ENCODE measurements around the gene HNRNPA2B1.

HNRNPA2B1 gene

GRCh38 chr7:26147030-26147429 lies 53.5 kb downstream of the HNRNPA2B1 start:
- H3K4me3 ChIP-seq (replicated peaks; ENCODE audit: low read depth, low read length), result no peak overlapping the region
- DNase-seq (ENCODE audit: low read depth), result no peak
- no peak for TF ChIP-seq CTCF (IDR thresholded peaks at IDR 0.05; ENCODE audit: low read length, missing control alignments)

GRCh38 chr7:26145238-26145637 lies 55.3 kb downstream of the HNRNPA2B1 start:
- no peak overlapping the region for H3K4me3 ChIP-seq (replicated peaks; ENCODE audit: low read depth, low read length)
- TF ChIP-seq CTCF (IDR thresholded peaks at IDR 0.05; ENCODE audit: low read length, missing control alignments), result no peak
- no peak for DNase-seq (ENCODE audit: low read depth)

GRCh38 chr7:26144184-26145080 lies 56.1 kb downstream of the HNRNPA2B1 start:
- no peak overlapping the region for H3K4me3 ChIP-seq (replicated peaks; ENCODE audit: low read depth, low read length)
- no peak for TF ChIP-seq CTCF (IDR thresholded peaks at IDR 0.05; ENCODE audit: low read length, missing control alignments)
- DNase-seq (ENCODE audit: low read depth), result no peak

- peak; percentile 65 for DNase-seq (ENCODE audit: low read depth)
- TF ChIP-seq CTCF (IDR thresholded peaks at IDR 0.05; ENCODE audit: low read length, missing control alignments), result no peak
- no peak overlapping the region for H3K4me3 ChIP-seq (replicated peaks; ENCODE audit: low read depth, low read length)
Measured at GRCh38 chr7:26143298-26144048, 57.1 kb downstream of the HNRNPA2B1 start.

- no peak for TF ChIP-seq CTCF (IDR thresholded peaks at IDR 0.05; ENCODE audit: low read length, missing control alignments)
- H3K4me3 ChIP-seq (replicated peaks; ENCODE audit: low read depth, low read length), result no peak overlapping the region
- DNase-seq (ENCODE audit: low read depth), result no peak
Measured at GRCh38 chr7:26141077-26141476, 59.5 kb downstream of the HNRNPA2B1 start.

- no peak for DNase-seq (ENCODE audit: low read depth)
- no peak for TF ChIP-seq CTCF (IDR thresholded peaks at IDR 0.05; ENCODE audit: low read length, missing control alignments)
- no peak overlapping the region for H3K4me3 ChIP-seq (replicated peaks; ENCODE audit: low read depth, low read length)
Measured at GRCh38 chr7:26140380-26140779, 60.2 kb downstream of the HNRNPA2B1 start.
